GM18909 (cell line): ENCODE data around the gene RPL36.
"Not testable (repeated sequence)": the region's sequence is repeated elsewhere in the genome, so short reads cannot be mapped to it uniquely, and the experiment has no call there.

Experiments
- ATAC-seq: cut with Tn5 transposase; IDR thresholded peaks from one replicate; pipeline ENCODE4 v1.9.1; 2021; ENCODE audit warnings: mild to moderate bottlenecking; ENCODE audit not compliant: unreplicated experiment, poor library complexity

Gene RPL36

GRCh38 chr19:5687360-5688198, 2.5 kb upstream of the RPL36 start:
- ATAC-seq, result no peak

- ATAC-seq, result not testable (repeated sequence)
These were observed 1.7 kb upstream of the RPL36 start for GRCh38 chr19:5688262-5688881.

GRCh38 chr19:5690955-5691821, 1.1 kb downstream of the RPL36 start:
- ATAC-seq, result no peak

GRCh38 chr19:5691822-5692722, 2.0 kb downstream of the RPL36 start:
- ATAC-seq, result no peak

GRCh38 chr19:5692723-5693194, 2.7 kb downstream of the RPL36 start:
- ATAC-seq, result no peak

GRCh38 chr19:5693195-5694166, 3.4 kb downstream of the RPL36 start:
- no peak for ATAC-seq

- no peak for ATAC-seq
These were observed 4.3 kb downstream of the RPL36 start for GRCh38 chr19:5694167-5694955.

GRCh38 chr19:5694956-5695648, 5.0 kb downstream of the RPL36 start:
- ATAC-seq, result no peak

GRCh38 chr19:5695649-5696195, 5.6 kb downstream of the RPL36 start:
- ATAC-seq, result no peak

- ATAC-seq, result no peak
These were observed 6.3 kb downstream of the RPL36 start for GRCh38 chr19:5696196-5697021.

- ATAC-seq, result no peak
These were observed 7.2 kb downstream of the RPL36 start for GRCh38 chr19:5697022-5697889.

GRCh38 chr19:5697890-5698634, 8.0 kb downstream of the RPL36 start:
- ATAC-seq, result no peak

- no peak for ATAC-seq
These were observed 8.7 kb downstream of the RPL36 start for GRCh38 chr19:5698635-5699422.
